RWPE2 (cell line): Measurements from ENCODE around the gene NANOS2.

ENCODE experiments used
- ATAC-seq: fragments of 200-7000 bp; cut with Tn5 transposase; 3 replicates; pipeline ENCODE4 v1.9.1; 2021; ENCODE audit warnings: low read depth
- DNase-seq: peaks from one replicate; pipeline ENCODE4 v3.0.0-alpha.2; 2020; ENCODE audit warnings: low spot score
- H3K27ac ChIP-seq: fragments of 450-650 bp; 2 replicates; pipeline ENCODE4 v1.5.1; 2017; ENCODE audit warnings: mild to moderate bottlenecking; ENCODE audit not compliant: poor library complexity, severe bottlenecking
- H3K27me3 ChIP-seq: fragments of 250-450 bp; sonication (Bioruptor Pico); 2 replicates; pipeline ENCODE4 v1.5.1; 2021; ENCODE audit warnings: mild to moderate bottlenecking, moderate library complexity; ENCODE audit not compliant: insufficient read depth, poor library complexity, severe bottlenecking
- H3K36me3 ChIP-seq: fragments of 250-450 bp; sonication (Bioruptor Pico); 2 replicates; pipeline ENCODE4 v1.5.1; 2020; ENCODE audit warnings: low read depth, mild to moderate bottlenecking, moderate library complexity
- H3K4me1 ChIP-seq: fragments of 250-450 bp; sonication (Bioruptor Pico); 2 replicates; pipeline ENCODE4 v1.5.1; 2021; ENCODE audit warnings: mild to moderate bottlenecking, moderate library complexity; ENCODE audit not compliant: insufficient read depth, poor library complexity, severe bottlenecking
- H3K4me3 ChIP-seq: fragments of 250-450 bp; sonication (Bioruptor Pico); 2 replicates; pipeline ENCODE4 v1.5.1; 2021; ENCODE audit warnings: mild to moderate bottlenecking, moderate library complexity; ENCODE audit not compliant: severe bottlenecking
- H3K9me3 ChIP-seq: fragments of 250-450 bp; sonication (Bioruptor Pico); 2 replicates; pipeline ENCODE4 v1.5.1; 2021; ENCODE audit warnings: mild to moderate bottlenecking, moderate library complexity; ENCODE audit not compliant: severe bottlenecking
- CTCF ChIP-seq: fragments of 450-650 bp; IDR thresholded peaks from one replicate; pipeline ENCODE4 v1.5.1; 2017; ENCODE audit warnings: mild to moderate bottlenecking, moderate library complexity; ENCODE audit not compliant: poor library complexity, severe bottlenecking

NANOS2 gene

GRCh38 chr19:45879055-45879454 is 35.5 kb downstream of the NANOS2 start:
- no peaks in the 10 kb centered on the region for H3K9me3 ChIP-seq
- no peak overlapping the region for H3K27ac ChIP-seq
- H3K4me1 ChIP-seq, result peaks cover 6% of the 10 kb centered on the region
- peaks cover 1% of the 10 kb centered on the region for H3K36me3 ChIP-seq
- H3K27me3 ChIP-seq, result no peaks in the 10 kb centered on the region
- H3K4me3 ChIP-seq, result no peak overlapping the region
- no peak for TF ChIP-seq CTCF
- DNase-seq (no peak), ATAC-seq (no peak)

- H3K4me1 ChIP-seq, result peaks cover 5% of the 10 kb centered on the region
- no peak for TF ChIP-seq CTCF
- no peak overlapping the region for H3K27ac ChIP-seq
- ATAC-seq (no peak), DNase-seq (no peak)
- no peaks in the 10 kb centered on the region for H3K27me3 ChIP-seq
- no peaks in the 10 kb centered on the region for H3K36me3 ChIP-seq
- no peaks in the 10 kb centered on the region for H3K9me3 ChIP-seq
- H3K4me3 ChIP-seq, result no peak overlapping the region
Measured at GRCh38 chr19:45878043-45878794, 36.4 kb downstream of the NANOS2 start.

GRCh38 chr19:45876411-45877197 is 38.0 kb downstream of the NANOS2 start:
- Histone ChIP-seq H3K4me1 (no peaks in the 10 kb centered on the region), H3K27me3 (no peaks in the 10 kb centered on the region), H3K9me3 (no peaks in the 10 kb centered on the region), H3K4me3 (no peak overlapping the region), H3K27ac (no peak overlapping the region), H3K36me3 (no peaks in the 10 kb centered on the region)
- ATAC-seq, result no peak
- no peak for TF ChIP-seq CTCF
- no peak for DNase-seq

GRCh38 chr19:45876161-45876410 is 38.5 kb downstream of the NANOS2 start:
- peak; percentile 20; the same call in 2 of the 3 replicates for ATAC-seq
- Histone ChIP-seq H3K4me3 (no peak overlapping the region), H3K27me3 (no peaks in the 10 kb centered on the region), H3K4me1 (no peaks in the 10 kb centered on the region), H3K36me3 (no peaks in the 10 kb centered on the region), H3K9me3 (no peaks in the 10 kb centered on the region), H3K27ac (no peak overlapping the region)
- TF ChIP-seq CTCF, result no peak
- DNase-seq, result no peak

- Histone ChIP-seq H3K27me3 (no peaks in the 10 kb centered on the region), H3K4me1 (no peaks in the 10 kb centered on the region), H3K27ac (no peak overlapping the region), H3K4me3 (no peak overlapping the region), H3K36me3 (no peaks in the 10 kb centered on the region), H3K9me3 (no peaks in the 10 kb centered on the region)
- no peak for ATAC-seq
- DNase-seq, result no peak
- TF ChIP-seq CTCF, result no peak
Measured at GRCh38 chr19:45874620-45874966, 40.0 kb downstream of the NANOS2 start.
